Colonic mucosa (tissue), 4 donors: ENCODE measurements around the gene NTF3. TPM values are rescaled to one million over a fixed set of nuclear protein-coding genes. Genes with fewer than 3 reads are reported as not detected.

Source experiments
- DNase-seq: peaks from one replicate; pipeline ENCODE4 v3.0.0-alpha.2; 2020
- H3K27ac ChIP-seq: fragments of 200-600 bp; one replicate; pipeline ENCODE4 v1.8.0; 2021
- H3K27me3 ChIP-seq: fragments of 200-600 bp; one replicate; pipeline ENCODE4 v1.8.0; 2021
- H3K36me3 ChIP-seq: fragments of 200-600 bp; one replicate; pipeline ENCODE4 v1.8.0; 2021
- H3K4me1 ChIP-seq: fragments of 200-600 bp; one replicate; pipeline ENCODE4 v1.8.0; 2021; ENCODE audit warnings: mild to moderate bottlenecking
- H3K4me3 ChIP-seq: fragments of 200-600 bp; one replicate; pipeline ENCODE4 v1.8.0; 2021
- H3K9ac ChIP-seq, 2 donors: one replicate each; pipeline ENCODE4 v1.7.0; 2013; ENCODE audit warnings: control low read depth in 2 of 2, low read depth in 2 of 2, low read length in 2 of 2
- H3K9me3 ChIP-seq: fragments of 200-600 bp; one replicate; pipeline ENCODE4 v1.8.0; 2021
- CTCF ChIP-seq: fragments of 200-600 bp; IDR thresholded peaks from one replicate; pipeline ENCODE4 v1.8.0; 2022; ENCODE audit warnings: antibody characterized with exemption, mild to moderate bottlenecking
- intact Hi-C: fragments of 100-400 bp; cut with DNase I; formaldehyde crosslinking; loops from one replicate; pipeline ENCODE4 v1.14.1; 2022
- total RNA-seq, 2 donors: library from RNA; stranded (reverse); fragmentation: NEBNext Ultra II Directional in 1 of 2; extraction: Animal tissue kit (Norgen Biotek cat#: 25700) in 1 of 2; gene quantifications; one replicate each; pipeline ENCODE4 v1.2.1, GENCODE V29; 2021
- donor health status: healthy.
- donor health status: DM: no; HTN: no; CAD: no.
- donor health status: DM: no; HTN: no; CAD: no.

Gene NTF3
- total RNA-seq, 2 donors from 2014 or later: 0.37 to 0.49 TPM

- no peaks in the 10 kb centered on the region for H3K36me3 ChIP-seq
- H3K4me3 ChIP-seq: no peak overlapping the region
- H3K9me3 ChIP-seq: no peaks in the 10 kb centered on the region
- H3K27me3 ChIP-seq: no peaks in the 10 kb centered on the region
- no peak for TF ChIP-seq CTCF
- intact Hi-C loops: no loop called here
- H3K4me1 ChIP-seq: no peaks in the 10 kb centered on the region
- no peak overlapping the region for H3K27ac ChIP-seq
- DNase-seq: no peak
- H3K9ac ChIP-seq: no peak overlapping the region
Measured at GRCh38 chr12:5466521-5466960, 34.6 kb downstream of the NTF3 start.

- TF ChIP-seq CTCF: no peak
- DNase-seq: no peak
- H3K9me3 ChIP-seq: no peaks in the 10 kb centered on the region
- no peaks in the 10 kb centered on the region for H3K27me3 ChIP-seq
- H3K4me3 ChIP-seq: no peak overlapping the region
- intact Hi-C loops: no loop called here
- H3K9ac ChIP-seq: no peak overlapping the region
- H3K4me1 ChIP-seq: no peaks in the 10 kb centered on the region
- no peaks in the 10 kb centered on the region for H3K36me3 ChIP-seq
- no peak overlapping the region for H3K27ac ChIP-seq
Measured at GRCh38 chr12:5467931-5468330, 36.0 kb downstream of the NTF3 start.

- no peaks in the 10 kb centered on the region for H3K27me3 ChIP-seq
- TF ChIP-seq CTCF: no peak
Measured at GRCh38 chr12:5470221-5470620, 38.3 kb downstream of the NTF3 start.

DNA sequence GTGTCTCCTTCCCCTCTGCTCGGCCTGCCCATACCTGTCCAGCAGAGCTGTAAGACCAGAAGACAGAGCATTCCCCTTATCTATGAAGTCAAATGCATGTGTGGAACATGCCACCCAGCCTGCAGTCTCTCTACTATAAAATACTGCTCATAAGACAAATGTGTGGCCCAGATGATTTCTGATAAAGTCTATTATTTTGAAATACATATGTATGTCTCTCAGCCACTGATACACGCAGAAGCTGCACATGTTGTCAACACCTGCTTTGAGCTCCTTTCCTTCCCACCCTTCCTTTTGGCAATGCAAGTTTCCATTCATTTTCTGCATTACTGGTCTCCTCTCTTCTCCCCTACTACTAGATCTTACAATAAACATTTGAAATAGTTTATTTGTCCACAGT is 38.8 kb downstream of the NTF3 start:
- H3K27ac ChIP-seq: no peak overlapping the region
- no peaks in the 10 kb centered on the region for H3K4me1 ChIP-seq
- no peak overlapping the region for H3K4me3 ChIP-seq
- no peaks in the 10 kb centered on the region for H3K27me3 ChIP-seq
- H3K9me3 ChIP-seq: no peaks in the 10 kb centered on the region
- TF ChIP-seq CTCF: no peak
- intact Hi-C loops: no loop called here
- no peak overlapping the region for H3K9ac ChIP-seq
- H3K36me3 ChIP-seq: no peaks in the 10 kb centered on the region
- no peak for DNase-seq

More at GRCh38 chr12:5470221-5470620, 38.3 kb downstream of the NTF3 start:
- DNase-seq: no peak
- intact Hi-C loops: no loop called here
- no peaks in the 10 kb centered on the region for H3K36me3 ChIP-seq
- no peak overlapping the region for H3K4me3 ChIP-seq
- no peak overlapping the region for H3K9ac ChIP-seq
- H3K4me1 ChIP-seq: no peaks in the 10 kb centered on the region
- H3K9me3 ChIP-seq: no peaks in the 10 kb centered on the region
- no peak overlapping the region for H3K27ac ChIP-seq

GRCh38 chr12:5473076-5473782 is 41.3 kb downstream of the NTF3 start:
- no peaks in the 10 kb centered on the region for H3K4me1 ChIP-seq
- no peak overlapping the region for H3K27ac ChIP-seq
- intact Hi-C loops: no loop called here
- no peak for DNase-seq
- H3K36me3 ChIP-seq: no peaks in the 10 kb centered on the region
- H3K4me3 ChIP-seq: no peak overlapping the region
- H3K9me3 ChIP-seq: no peaks in the 10 kb centered on the region
- TF ChIP-seq CTCF: no peak
- no peak overlapping the region for H3K9ac ChIP-seq
- H3K27me3 ChIP-seq: no peaks in the 10 kb centered on the region
